Measurements from ENCODE around the gene TMEM62.

The TMEM62 gene

GRCh38 chr15:43210172-43210745 is 76.9 kb downstream of the TMEM62 start:
- in situ Hi-C loops (cut with HindIII; ENCODE audit: low pct_unique_long_range_greater_than_20kb, low sequenced_read_pairs), result no loop called here
- DNase-seq (ENCODE audit: low read depth in 1 of 2, low spot score in 1 of 2), result no peak
- no peak for TF ChIP-seq JUND (IDR thresholded peaks at IDR 0.05; ENCODE audit: low read depth)

GRCh38 chr15:43210807-43211206 is 77.4 kb downstream of the TMEM62 start:
- in situ Hi-C loops (cut with HindIII; ENCODE audit: low pct_unique_long_range_greater_than_20kb, low sequenced_read_pairs), result no loop called here
- no peak for DNase-seq (ENCODE audit: low read depth in 1 of 2, low spot score in 1 of 2)
- no peak for TF ChIP-seq JUND (IDR thresholded peaks at IDR 0.05; ENCODE audit: low read depth)

- DNase-seq (ENCODE audit: low read depth in 1 of 2, low spot score in 1 of 2), result peak in 1 of 2 experiments; percentile 32
- in situ Hi-C loops (cut with HindIII; ENCODE audit: low pct_unique_long_range_greater_than_20kb, low sequenced_read_pairs), result no loop called here
- TF ChIP-seq JUND (IDR thresholded peaks at IDR 0.05; ENCODE audit: low read depth), result no peak
Measured at GRCh38 chr15:43211224-43211735, 77.9 kb downstream of the TMEM62 start.

GRCh38 chr15:43212299-43212698 is 78.9 kb downstream of the TMEM62 start:
- in situ Hi-C loops (cut with HindIII; ENCODE audit: low pct_unique_long_range_greater_than_20kb, low sequenced_read_pairs), result no loop called here
- no peak for DNase-seq (ENCODE audit: low read depth in 1 of 2, low spot score in 1 of 2)
- TF ChIP-seq JUND (IDR thresholded peaks at IDR 0.05; ENCODE audit: low read depth), result no peak

GRCh38 chr15:43212951-43213350 is 79.6 kb downstream of the TMEM62 start:
- TF ChIP-seq JUND (IDR thresholded peaks at IDR 0.05; ENCODE audit: low read depth), result no peak
- in situ Hi-C loops (cut with HindIII; ENCODE audit: low pct_unique_long_range_greater_than_20kb, low sequenced_read_pairs), result no loop called here
- DNase-seq (ENCODE audit: low read depth in 1 of 2, low spot score in 1 of 2), result no peak

GRCh38 chr15:43213466-43213865 is 80.1 kb downstream of the TMEM62 start:
- no peak for TF ChIP-seq JUND (IDR thresholded peaks at IDR 0.05; ENCODE audit: low read depth)
- DNase-seq (ENCODE audit: low read depth in 1 of 2, low spot score in 1 of 2), result no peak
- in situ Hi-C loops (cut with HindIII; ENCODE audit: low pct_unique_long_range_greater_than_20kb, low sequenced_read_pairs), result no loop called here

- DNase-seq (ENCODE audit: low read depth in 1 of 2, low spot score in 1 of 2), result no peak
- no peak for TF ChIP-seq JUND (IDR thresholded peaks at IDR 0.05; ENCODE audit: low read depth)
- in situ Hi-C loops (cut with HindIII; ENCODE audit: low pct_unique_long_range_greater_than_20kb, low sequenced_read_pairs), result no loop called here
Measured at GRCh38 chr15:43214169-43214568, 80.8 kb downstream of the TMEM62 start.

- TF ChIP-seq JUND (IDR thresholded peaks at IDR 0.05; ENCODE audit: low read depth), result no peak
- in situ Hi-C loops (cut with HindIII; ENCODE audit: low pct_unique_long_range_greater_than_20kb, low sequenced_read_pairs), result no loop called here
- DNase-seq (ENCODE audit: low read depth in 1 of 2, low spot score in 1 of 2), result no peak
Measured at GRCh38 chr15:43214592-43215295, 81.4 kb downstream of the TMEM62 start.

- in situ Hi-C loops (cut with HindIII; ENCODE audit: low pct_unique_long_range_greater_than_20kb, low sequenced_read_pairs), result no loop called here
- TF ChIP-seq JUND (IDR thresholded peaks at IDR 0.05; ENCODE audit: low read depth), result no peak
- DNase-seq (ENCODE audit: low read depth in 1 of 2, low spot score in 1 of 2), result peak in 1 of 2 experiments; percentile 5
Measured at GRCh38 chr15:43215961-43216360, 82.6 kb downstream of the TMEM62 start.

- no peak for TF ChIP-seq JUND (IDR thresholded peaks at IDR 0.05; ENCODE audit: low read depth)
- peak in 1 of 2 experiments; percentile 50 for DNase-seq (ENCODE audit: low read depth in 1 of 2, low spot score in 1 of 2)
- in situ Hi-C loops (cut with HindIII; ENCODE audit: low pct_unique_long_range_greater_than_20kb, low sequenced_read_pairs), result no loop called here
Measured at GRCh38 chr15:43218908-43219706, 85.7 kb downstream of the TMEM62 start.

GRCh38 chr15:43219929-43220928 is 86.8 kb downstream of the TMEM62 start:
- in situ Hi-C loops (cut with HindIII; ENCODE audit: low pct_unique_long_range_greater_than_20kb, low sequenced_read_pairs), result no loop called here
- TF ChIP-seq JUND (IDR thresholded peaks at IDR 0.05; ENCODE audit: low read depth), result no peak
- no peak for DNase-seq (ENCODE audit: low read depth in 1 of 2, low spot score in 1 of 2)

GRCh38 chr15:43220991-43221403 is 87.6 kb downstream of the TMEM62 start, which contains the start of gene EPB42:
Gene EPB42, minus strand, starts transcription at chr15:43221018. Its CDS starts 193 bp downstream, at chr15:43220825.
- no peak for DNase-seq (ENCODE audit: low read depth in 1 of 2, low spot score in 1 of 2)
- in situ Hi-C loops (cut with HindIII; ENCODE audit: low pct_unique_long_range_greater_than_20kb, low sequenced_read_pairs), result no loop called here
- no peak for TF ChIP-seq JUND (IDR thresholded peaks at IDR 0.05; ENCODE audit: low read depth)

Data from T47D (cell line).